Astrocyte (in vitro differentiated cells and primary cell): Measurements from ENCODE around the gene TMEM223.

Source experiments
- EZH2 ChIP-seq: IDR thresholded peaks from 2 replicates; pipeline ENCODE4 v1.6.1; 2012; ENCODE audit warnings: mild to moderate bottlenecking, low read length, inconsistent platforms; ENCODE audit not compliant: insufficient read depth
- TF ChIP-seq, protein P1 (sequence below): IDR thresholded peaks from 2 replicates; pipeline ENCODE4 v1.5.1; 2011; ENCODE audit warnings: low read depth, mild to moderate bottlenecking, inconsistent platforms, low read length, moderate library complexity; ENCODE audit not compliant: insufficient read depth

- TF ChIP-seq, protein P1, sequence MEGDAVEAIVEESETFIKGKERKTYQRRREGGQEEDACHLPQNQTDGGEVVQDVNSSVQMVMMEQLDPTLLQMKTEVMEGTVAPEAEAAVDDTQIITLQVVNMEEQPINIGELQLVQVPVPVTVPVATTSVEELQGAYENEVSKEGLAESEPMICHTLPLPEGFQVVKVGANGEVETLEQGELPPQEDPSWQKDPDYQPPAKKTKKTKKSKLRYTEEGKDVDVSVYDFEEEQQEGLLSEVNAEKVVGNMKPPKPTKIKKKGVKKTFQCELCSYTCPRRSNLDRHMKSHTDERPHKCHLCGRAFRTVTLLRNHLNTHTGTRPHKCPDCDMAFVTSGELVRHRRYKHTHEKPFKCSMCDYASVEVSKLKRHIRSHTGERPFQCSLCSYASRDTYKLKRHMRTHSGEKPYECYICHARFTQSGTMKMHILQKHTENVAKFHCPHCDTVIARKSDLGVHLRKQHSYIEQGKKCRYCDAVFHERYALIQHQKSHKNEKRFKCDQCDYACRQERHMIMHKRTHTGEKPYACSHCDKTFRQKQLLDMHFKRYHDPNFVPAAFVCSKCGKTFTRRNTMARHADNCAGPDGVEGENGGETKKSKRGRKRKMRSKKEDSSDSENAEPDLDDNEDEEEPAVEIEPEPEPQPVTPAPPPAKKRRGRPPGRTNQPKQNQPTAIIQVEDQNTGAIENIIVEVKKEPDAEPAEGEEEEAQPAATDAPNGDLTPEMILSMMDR, result no peak
- TF ChIP-seq EZH2, result no peak
These were observed 14.4 kb downstream of the TMEM223 start for GRCh38 chr11:62777389-62777788.
